HG03342 (cell line): ENCODE results near the gene SHROOM3.

ENCODE experiments used
- ATAC-seq: cut with Tn5 transposase; IDR thresholded peaks from one replicate; pipeline ENCODE4 v1.9.1; 2021; ENCODE audit warnings: mild to moderate bottlenecking, moderate library complexity; ENCODE audit not compliant: unreplicated experiment

The SHROOM3 gene

GRCh38 chr4:76758996-76759395 lies 324.0 kb downstream of the SHROOM3 start:
- ATAC-seq = peak; percentile 41

GRCh38 chr4:76760193-76760592 lies 325.2 kb downstream of the SHROOM3 start:
- no peak for ATAC-seq

GRCh38 chr4:76762137-76763130 lies 327.4 kb downstream of the SHROOM3 start:
- ATAC-seq = no peak

- ATAC-seq = no peak
Measured at GRCh38 chr4:76764251-76764650, 329.2 kb downstream of the SHROOM3 start.

- no peak for ATAC-seq
Measured at GRCh38 chr4:76765473-76766183, 330.6 kb downstream of the SHROOM3 start.

- no peak for ATAC-seq
Measured at GRCh38 chr4:76767983-76768382, 333.0 kb downstream of the SHROOM3 start.

- peak; percentile 47 for ATAC-seq
Measured at GRCh38 chr4:76772498-76773106, 337.6 kb downstream of the SHROOM3 start.

- no peak for ATAC-seq
Measured at GRCh38 chr4:76773766-76774165, 338.7 kb downstream of the SHROOM3 start.

- no peak for ATAC-seq
Measured at GRCh38 chr4:76779740-76780459, 344.9 kb downstream of the SHROOM3 start.

- ATAC-seq = no peak
Measured at GRCh38 chr4:76780781-76781697, 346.0 kb downstream of the SHROOM3 start.

- ATAC-seq = no peak
Measured at GRCh38 chr4:76781698-76782595, 346.9 kb downstream of the SHROOM3 start.

- no peak for ATAC-seq
Measured at GRCh38 chr4:76782837-76783236, 347.8 kb downstream of the SHROOM3 start.

- no peak for ATAC-seq
Measured at GRCh38 chr4:76783836-76784235, 348.8 kb downstream of the SHROOM3 start.

GRCh38 chr4:76784237-76784636 lies 349.2 kb downstream of the SHROOM3 start:
- no peak for ATAC-seq

- no peak for ATAC-seq
Measured at GRCh38 chr4:76787898-76788297, 352.9 kb downstream of the SHROOM3 start.

GRCh38 chr4:76790377-76790776 lies 355.3 kb downstream of the SHROOM3 start:
- no peak for ATAC-seq

- ATAC-seq = no peak
Measured at GRCh38 chr4:76791479-76791878, 356.4 kb downstream of the SHROOM3 start.

- ATAC-seq = no peak
Measured at GRCh38 chr4:76792418-76792817, 357.4 kb downstream of the SHROOM3 start.

GRCh38 chr4:76795243-76795642 lies 360.2 kb downstream of the SHROOM3 start:
- ATAC-seq = no peak
